A549 (cell line): ENCODE results near the gene ANKRD55. TPM values are rescaled to one million over a fixed set of nuclear protein-coding genes. Genes with fewer than 3 reads are reported as not detected.

Experiments
- ATAC-seq, 2 experiments: fragments of 200-7000 bp in 1 of 2; fragments of >200 bp in 1 of 2; cut with Nextera tagmentation in 1 of 2; cut with Tn5 transposase in 1 of 2; 3 replicates each; pipeline versions ENCODE4 v1.8.0 to v1.9.1; 2018 to 2020; ENCODE audit warnings: mild to moderate bottlenecking in 1 of 2, moderate library complexity in 1 of 2
- CTCF ChIA-PET: fragments of 300-600 bp; sonication (Branson Sonifier 250); formaldehyde crosslinking; extraction: SDS; loops from one replicate; lab custom pipeline; 2021; ENCODE audit warnings: antibody characterized with exemption, inconsistent platforms; lab: Yijun Ruan, JAX
- POLR2A ChIA-PET: fragments of 350-600 bp; formaldehyde crosslinking; extraction: SDS; loops from one replicate; lab custom pipeline; 2021; ENCODE audit warnings: antibody characterized with exemption, inconsistent platforms; lab: Yijun Ruan, JAX
- DNase-seq, 2 experiments: peaks; one replicate each; pipeline versions ENCODE4 v3.0.0 to v3.0.0-alpha.2; 2011 to 2016; ENCODE audit warnings: low read depth in 1 of 2, low spot score in 1 of 2
- FAIRE-seq: peaks from 2 replicates; lab custom pipeline; 2011; peaks lifted over from hg19 to GRCh38; lab: Jason Lieb, UNC
- H3K27ac ChIP-seq, 2 experiments: fragments of >200 bp; sonication (Bioruptor Twin); formaldehyde crosslinking; 3 replicates each; pipeline ENCODE4 v1.5.1; 2016 to 2017
- H3K4me1 ChIP-seq: fragments of >200 bp; sonication (Bioruptor Twin); formaldehyde crosslinking; 3 replicates; pipeline ENCODE4 v1.6.1; 2016
- H3K4me2 ChIP-seq: fragments of >200 bp; sonication (Bioruptor Twin); formaldehyde crosslinking; 3 replicates; pipeline ENCODE4 v1.6.1; 2016
- H3K4me3 ChIP-seq: fragments of >200 bp; sonication (Bioruptor Twin); formaldehyde crosslinking; 3 replicates; pipeline ENCODE4 v1.5.1; 2016
- H3K9me3 ChIP-seq: fragments of >200 bp; sonication (Bioruptor Twin); formaldehyde crosslinking; 3 replicates; pipeline ENCODE4 v1.6.1; 2016
- BCL3 ChIP-seq: fragments of >200 bp; sonication (Bioruptor Twin); formaldehyde crosslinking; IDR thresholded peaks from 3 replicates; pipeline ENCODE4 v1.6.1; 2016
- BHLHE40 ChIP-seq: IDR thresholded peaks from 2 replicates; pipeline ENCODE4 v1.6.1; 2012; ENCODE audit warnings: low read depth, low read length, inconsistent platforms
- CBX2 ChIP-seq: fragments of 200-600 bp; sonication (generic); IDR thresholded peaks from 2 replicates; pipeline ENCODE4 v1.6.1; 2016; ENCODE audit warnings: low read depth, mild to moderate bottlenecking, borderline replicate concordance
- CBX8 ChIP-seq: fragments of 200-600 bp; sonication (generic); IDR thresholded peaks from 2 replicates; pipeline ENCODE4 v1.6.1; 2016
- CHD4 ChIP-seq: fragments of 200-600 bp; sonication (generic); IDR thresholded peaks from 2 replicates; pipeline ENCODE4 v1.6.1; 2016; ENCODE audit warnings: antibody characterized with exemption, mild to moderate bottlenecking, borderline replicate concordance
- FOSL2 ChIP-seq, 2 experiments: fragments of 450-650 bp in 1 of 2; fragments of >200 bp in 1 of 2; sonication (Bioruptor Twin) in 1 of 2; formaldehyde crosslinking; IDR thresholded peaks; 2 replicates each; pipeline versions ENCODE4 v1.5.0 to v1.6.1; 2016 to 2020; ENCODE audit warnings: mild to moderate bottlenecking in 1 of 2, moderate library complexity in 1 of 2
- HES2 ChIP-seq: fragments of >200 bp; sonication (Bioruptor Twin); formaldehyde crosslinking; IDR thresholded peaks from 2 replicates; pipeline ENCODE4 v1.6.1; 2016
- JUN ChIP-seq, 2 experiments: fragments of >200 bp; sonication (Bioruptor Twin); formaldehyde crosslinking; IDR thresholded peaks; 2 replicates in 1 of 2; 3 replicates in 1 of 2; pipeline ENCODE4 v1.6.1; 2016 to 2017
- KDM1A ChIP-seq: fragments of 200-600 bp; sonication (generic); IDR thresholded peaks from 2 replicates; pipeline ENCODE4 v1.6.1; 2016; ENCODE audit warnings: low read depth, mild to moderate bottlenecking
- KDM5A ChIP-seq: fragments of 200-600 bp; sonication (generic); IDR thresholded peaks from 2 replicates; pipeline ENCODE4 v1.6.1; 2016; ENCODE audit warnings: antibody characterized with exemption, mild to moderate bottlenecking
- NPAS2 ChIP-seq: fragments of 250-450 bp; sonication (Bioruptor Pico); IDR thresholded peaks from 2 replicates; pipeline ENCODE4 v1.8.0; 2022; ENCODE audit warnings: mild to moderate bottlenecking, moderate library complexity, borderline replicate concordance
- NR3C1 ChIP-seq: fragments of >200 bp; sonication (Bioruptor Twin); formaldehyde crosslinking; IDR thresholded peaks from 3 replicates; pipeline ENCODE4 v1.6.1; 2017
- POLR2A ChIP-seq: IDR thresholded peaks from 2 replicates; pipeline ENCODE4 v1.6.1; 2012; ENCODE audit warnings: mild to moderate bottlenecking, low read length
- POLR2AphosphoS2 ChIP-seq: conservative IDR thresholded peaks from 2 replicates; pipeline ENCODE4 v1.6.1; 2012; ENCODE audit warnings: low read length, improper control_type of control experiment, inconsistent platforms
- RAD21 ChIP-seq, 2 experiments: fragments of >200 bp in 1 of 2; sonication (Bioruptor Twin) in 1 of 2; formaldehyde crosslinking in 1 of 2; IDR thresholded peaks in 1 of 2; conservative IDR thresholded peaks in 1 of 2; 2 replicates in 1 of 2; 3 replicates in 1 of 2; pipeline ENCODE4 v1.6.1; 2012 to 2018; ENCODE audit warnings: inconsistent platforms in 1 of 2
- RCOR1 ChIP-seq: fragments of 150-350 bp; IDR thresholded peaks from 2 replicates; pipeline ENCODE4 v1.6.1; 2014; ENCODE audit warnings: antibody characterized with exemption, low read length, low read depth
- REST ChIP-seq: fragments of 200-600 bp; sonication (generic); IDR thresholded peaks from 2 replicates; pipeline ENCODE4 v1.6.1; 2016; ENCODE audit warnings: antibody characterized with exemption, mild to moderate bottlenecking, moderate library complexity
- SREBF2 ChIP-seq: fragments of 450-650 bp; IDR thresholded peaks from 2 replicates; pipeline ENCODE4 v1.6.1; 2014; ENCODE audit warnings: mild to moderate bottlenecking, moderate library complexity
- USF2 ChIP-seq: fragments of 450-650 bp; IDR thresholded peaks from 2 replicates; pipeline ENCODE4 v1.6.1; 2014; ENCODE audit warnings: antibody characterized with exemption
- ZFP36 ChIP-seq: fragments of 450-650 bp; IDR thresholded peaks from 2 replicates; pipeline ENCODE4 v1.6.1; 2014; ENCODE audit warnings: borderline replicate concordance; ENCODE audit not compliant: partially characterized antibody
- ZNF302 ChIP-seq: fragments of 250-450 bp; sonication (Bioruptor Pico); IDR thresholded peaks from 2 replicates; pipeline ENCODE4 v1.9.0; 2021; ENCODE audit warnings: inconsistent platforms, mild to moderate bottlenecking, moderate library complexity
- WGBS: methylation state at CpG from one replicate; pipeline ENCODE4 v1.1.6; 2017; ENCODE audit errors: missing lambda C conversion rate; 5-methylcytosine and 5-hydroxymethylcytosine counted together
- polyA plus RNA-seq, 4 experiments: library from polyadenylated mRNA; depleted of rRNA in 3 of 4; stranded (reverse); fragments of >200 nt; fragmentation: RNase III in 1 of 4; extraction: RNeasy Plus Mini Kit Qiagen cat#74134 plus additional on column Dnase treatment in 1 of 4; gene quantifications; 2 replicates in 3 of 4; 3 replicates in 1 of 4; pipeline ENCODE4 v1.2.3, GENCODE V29; 2011 to 2017

ANKRD55 gene
- polyA plus RNA-seq, 2 of the 4 experiments (the other 2 are of a cell fraction) = 0.10 to 0.30 TPM

- H3K4me3 ChIP-seq = no peak overlapping the region
- CTCF ChIA-PET = interaction anchor here (1.0 kb wide), 1 partner anchor 258 kb away, joined by 4 read pairs; no protein-coding TSS in a partner anchor
- ATAC-seq (no peak), FAIRE-seq (no peak), DNase-seq (no peak)
- no peak overlapping the region for H3K4me2 ChIP-seq
- TF ChIP-seq CBX2 (no peak), SREBF2 (no peak), POLR2A (no peak), CBX8 (no peak), RCOR1 (no peak), HES2 (no peak), BCL3 (no peak), REST (no peak), KDM5A (no peak), POLR2AphosphoS2 (no peak), KDM1A (no peak)
- 76% methylated on average over 1 of the region's 1 CpG for WGBS
- H3K4me1 ChIP-seq = peaks cover 4% of the 10 kb centered on the region; the same call in 1 of the 3 replicates
- POLR2A ChIA-PET = no interaction called here
- no peak overlapping the region for H3K27ac ChIP-seq
- H3K9me3 ChIP-seq = 0 out of 3 replicates have a peak, but pooled peaks cover 3% of the 10 kb centered on the region
Measured at GRCh38 chr5:56195016-56195415, 38.1 kb downstream of the ANKRD55 start.

- H3K4me3 ChIP-seq = no peak overlapping the region
- 96% methylated on average over 16 of the region's 16 CpGs for WGBS
- no peak for DNase-seq
- H3K27ac ChIP-seq = no peak overlapping the region
- TF ChIP-seq BHLHE40 (no peak), CHD4 (no peak), SREBF2 (no peak), USF2 (no peak), NPAS2 (no peak), ZFP36 (no peak), ZNF302 (CRISPR knock-in tag) (no peak), RAD21 (conservative IDR thresholded peaks at IDR 0.05 in 1 of 2, IDR thresholded peaks at IDR 0.05 in 1 of 2) (no peak), JUN (IDR thresholded peaks at IDR 0.05) (no peak), FOSL2 (IDR thresholded peaks at IDR 0.05) (no peak), FOSL2 (CRISPR knock-in tag; IDR thresholded peaks at IDR 0.05) (no peak), NR3C1 (no peak), POLR2AphosphoS2 (no peak), POLR2A (no peak)
- ChIA-PET POLR2A (no interaction called here), CTCF (interaction anchor here (1.0 to 1.3 kb wide), 3 partner anchors 9 to 257 kb away, joined by 3 to 4 read pairs (median 3); no protein-coding TSS in a partner anchor)
- no peaks in the 10 kb centered on the region for H3K4me1 ChIP-seq
- no peak for ATAC-seq
- no peak for FAIRE-seq
- no peak overlapping the region for H3K4me2 ChIP-seq
- 0 out of 3 replicates have a peak, but pooled peaks cover 3% of the 10 kb centered on the region for H3K9me3 ChIP-seq
Measured at GRCh38 chr5:56192246-56192645, 40.9 kb downstream of the ANKRD55 start.
